GM23248 (cell line): Measurements from ENCODE around the gene WNT7B.

ENCODE experiments used
- EZH2 ChIP-seq: fragments of 200-600 bp; sonication (generic); IDR thresholded peaks from 2 replicates; pipeline ENCODE4 v1.6.1; 2018; ENCODE audit warnings: antibody characterized with exemption, mild to moderate bottlenecking; ENCODE audit not compliant: insufficient read depth, poor library complexity, severe bottlenecking
- EZH2phosphoT487 ChIP-seq: fragments of 200-600 bp; sonication (generic); IDR thresholded peaks from 2 replicates; pipeline ENCODE4 v1.6.1; 2018; ENCODE audit warnings: antibody characterized with exemption, moderate library complexity, mild to moderate bottlenecking, low read depth; ENCODE audit not compliant: insufficient read depth

GRCh38 chr22:45938913-45939312 is 38.0 kb downstream of the WNT7B start:
- TF ChIP-seq EZH2phosphoT487 (no peak), EZH2 (no peak)
